GM21825 (cell line): ENCODE data around the gene C8G.

ENCODE experiments used
- ATAC-seq: cut with Tn5 transposase; IDR thresholded peaks from one replicate; pipeline ENCODE4 v1.9.1; 2021; ENCODE audit warnings: mild to moderate bottlenecking, moderate library complexity; ENCODE audit not compliant: unreplicated experiment

C8G gene

DNA sequence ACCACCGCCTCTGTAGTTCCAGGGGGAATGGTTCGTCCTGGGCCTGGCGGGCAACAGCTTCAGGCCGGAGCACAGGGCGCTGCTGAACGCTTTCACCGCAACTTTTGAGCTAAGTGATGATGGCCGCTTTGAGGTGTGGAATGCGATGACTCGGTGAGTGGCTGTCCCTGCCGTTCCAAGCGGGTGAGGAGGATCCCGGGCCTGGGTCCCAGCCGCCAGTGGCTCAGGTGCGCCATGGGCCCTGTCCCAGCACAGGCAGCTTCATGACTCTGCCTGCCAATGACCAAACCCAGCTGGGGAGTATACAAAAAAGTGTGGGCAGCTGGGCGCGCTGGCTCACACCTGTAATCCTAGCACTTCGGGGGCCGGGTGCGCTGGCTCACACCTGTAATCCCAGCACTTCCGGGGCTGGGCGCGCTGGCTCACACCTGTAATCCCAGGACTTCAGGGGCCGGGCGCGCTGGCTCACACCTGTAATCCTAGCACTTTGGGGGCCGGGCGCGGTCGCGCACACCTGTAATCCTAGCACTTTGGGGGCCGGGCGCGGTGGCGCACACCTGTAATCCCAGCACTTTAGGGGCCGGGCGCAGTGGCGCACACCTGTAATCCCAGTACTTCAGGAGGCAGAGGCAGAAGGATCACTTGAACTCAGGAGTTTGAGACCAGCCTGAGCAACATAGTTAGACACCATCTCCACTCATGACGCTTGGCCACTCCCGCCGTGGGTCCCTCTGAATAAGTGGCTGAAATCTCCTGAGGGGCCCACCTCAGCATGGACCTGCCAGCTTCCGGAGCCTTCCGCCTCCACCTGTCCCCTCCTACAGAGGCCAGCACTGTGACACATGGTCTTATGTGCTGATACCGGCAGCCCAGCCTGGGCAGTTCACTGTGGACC lies 8.1 kb downstream of the C8G start:
- ATAC-seq = no peak

DNA sequence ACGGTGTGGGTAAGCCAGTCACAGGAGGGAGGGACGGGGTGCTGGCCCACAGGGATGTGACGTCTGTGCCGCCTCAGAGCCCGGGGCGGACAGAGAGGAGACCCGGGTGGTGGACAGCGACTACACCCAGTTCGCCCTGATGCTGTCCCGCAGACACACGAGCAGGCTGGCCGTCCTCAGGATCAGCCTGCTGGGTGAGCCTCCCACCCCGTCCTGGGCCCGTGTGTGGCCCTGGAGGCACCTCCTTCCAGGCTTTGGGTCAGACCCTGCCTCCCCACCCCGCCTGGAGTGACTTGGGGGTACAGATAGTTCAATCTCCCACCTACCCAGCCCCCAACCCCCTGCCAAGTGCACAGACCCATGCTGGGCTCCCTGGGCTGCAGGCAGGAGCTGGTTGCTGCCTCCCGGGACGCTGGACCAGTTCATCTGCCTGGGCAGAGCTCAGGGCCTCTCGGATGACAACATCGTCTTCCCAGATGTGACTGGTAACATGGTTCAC lies 8.8 kb downstream of the C8G start:
- ATAC-seq = no peak

DNA sequence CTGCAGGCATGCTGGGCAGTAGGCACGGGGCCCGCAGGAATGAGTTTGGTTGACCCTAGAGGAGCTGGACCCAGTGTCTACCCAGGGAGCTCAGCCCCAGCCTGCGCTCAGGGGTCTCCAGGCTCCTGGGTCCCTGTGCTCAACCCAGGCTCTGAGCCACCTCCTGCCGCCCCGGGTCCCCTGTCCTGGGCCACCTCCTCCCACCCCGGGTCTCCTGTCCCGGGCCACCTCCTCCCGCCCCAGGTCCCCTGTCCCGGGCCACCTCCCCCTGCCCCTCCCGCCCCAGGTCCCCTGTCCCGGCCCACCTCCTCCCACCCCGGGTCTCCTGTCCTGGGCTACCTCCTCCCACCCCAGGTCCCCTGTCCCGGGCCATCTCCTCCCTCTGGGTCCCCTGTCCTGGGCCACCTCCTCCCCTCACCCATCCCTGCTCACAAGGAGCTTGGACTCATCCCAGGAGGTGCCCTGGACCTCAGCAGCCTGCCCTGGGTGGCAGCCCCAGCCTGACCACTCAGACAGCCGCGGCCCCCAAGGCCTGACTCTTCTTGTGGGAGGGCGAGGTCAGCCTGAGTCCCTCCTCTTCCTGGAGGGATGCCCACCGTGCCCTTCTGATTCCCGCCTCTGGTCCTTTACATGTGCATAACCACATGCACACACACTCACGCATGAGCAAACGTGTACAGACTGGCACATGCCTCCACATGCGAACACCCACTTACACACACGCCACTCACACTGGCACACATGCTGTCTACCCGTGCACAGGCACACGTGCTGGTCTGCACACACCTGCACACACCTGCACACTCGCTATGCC lies 9.4 kb downstream of the C8G start:
- no peak for ATAC-seq

- ATAC-seq = no peak
Observed at GRCh38 chr9:136955202-136955942, 10.3 kb downstream of the C8G start.

DNA sequence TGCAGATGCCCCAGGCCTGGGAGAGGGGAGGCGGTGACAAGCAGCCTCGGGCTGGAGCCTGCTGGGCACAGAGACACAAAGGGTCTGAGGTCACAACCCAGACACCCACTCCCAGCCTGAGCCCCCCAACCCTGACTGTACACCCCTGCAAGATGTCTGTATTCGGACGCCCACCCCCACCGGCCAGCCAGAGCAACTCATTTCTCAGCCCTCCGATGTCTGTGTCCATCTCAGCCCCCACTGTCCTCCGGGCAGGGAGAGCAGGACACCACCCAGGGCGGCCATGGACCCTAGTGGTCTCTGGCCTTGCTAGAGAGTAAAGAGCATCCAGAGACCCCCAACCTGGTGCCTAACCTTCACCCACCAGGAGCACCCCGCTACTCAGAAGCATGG lies 10.9 kb downstream of the C8G start:
- ATAC-seq = no peak

- ATAC-seq = no peak
Observed at GRCh38 chr9:136956604-136957003, 11.6 kb downstream of the C8G start.

DNA sequence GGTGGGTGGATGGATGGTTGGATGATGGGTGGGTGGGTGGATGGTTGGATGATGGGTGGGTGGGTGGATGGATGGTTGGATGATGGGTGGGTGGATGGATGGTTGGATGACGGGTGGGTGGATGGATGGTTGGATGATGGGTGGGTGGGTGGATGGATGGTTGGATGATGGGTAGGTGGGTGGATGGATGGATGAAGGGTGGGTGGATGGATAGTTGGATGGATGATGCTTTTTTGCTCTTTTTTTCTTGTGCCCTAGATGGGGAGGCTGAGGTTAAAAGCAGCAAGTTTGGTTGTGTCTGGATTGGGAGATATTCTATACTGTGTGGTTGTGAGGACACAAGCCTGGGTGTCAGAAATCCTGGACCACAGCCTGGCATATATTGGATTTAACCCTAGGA lies 12.4 kb downstream of the C8G start:
- ATAC-seq = no peak

DNA sequence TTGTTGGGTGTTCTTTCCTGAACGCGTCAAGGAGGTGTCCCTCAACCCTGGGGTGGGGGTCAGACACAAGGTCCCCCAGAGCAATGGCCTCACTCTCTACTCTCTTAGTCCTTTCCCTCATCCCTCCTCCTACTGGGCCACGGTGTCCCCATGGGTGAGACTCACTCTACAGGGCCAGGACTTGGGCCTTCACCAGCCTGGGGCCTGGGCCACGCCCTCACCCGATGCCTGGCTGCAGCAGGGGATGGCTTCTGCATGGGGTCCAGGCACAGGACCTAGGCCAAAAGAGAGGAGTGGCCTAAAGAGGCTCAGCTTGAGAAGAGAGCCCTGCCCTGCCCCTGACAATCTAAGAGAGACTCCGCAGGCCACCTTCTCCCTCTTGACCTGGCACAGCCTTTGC lies 12.9 kb downstream of the C8G start:
- no peak for ATAC-seq

DNA sequence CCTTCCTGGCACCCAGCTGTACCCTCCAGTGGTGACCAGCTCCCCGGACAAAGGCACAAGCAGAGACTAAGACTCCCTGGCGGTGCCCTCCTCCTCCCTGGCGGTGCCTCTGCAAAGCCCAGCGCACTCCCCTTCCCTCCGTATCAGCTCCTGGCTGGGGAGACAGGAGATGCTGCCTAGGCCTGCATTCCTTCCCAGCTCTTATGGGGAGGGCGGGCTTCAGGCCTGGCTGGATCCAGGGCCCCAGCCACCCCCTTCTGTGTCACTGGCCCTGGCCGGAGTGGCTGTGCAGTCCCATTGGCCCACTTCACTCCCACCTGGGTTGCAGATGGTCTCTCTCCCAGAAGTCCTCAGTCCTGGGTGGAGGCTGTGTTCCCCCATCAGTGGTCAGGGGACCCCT lies 13.4 kb downstream of the C8G start:
- no peak for ATAC-seq

- no peak for ATAC-seq
Observed at GRCh38 chr9:136958898-136959850, 14.1 kb downstream of the C8G start.

DNA sequence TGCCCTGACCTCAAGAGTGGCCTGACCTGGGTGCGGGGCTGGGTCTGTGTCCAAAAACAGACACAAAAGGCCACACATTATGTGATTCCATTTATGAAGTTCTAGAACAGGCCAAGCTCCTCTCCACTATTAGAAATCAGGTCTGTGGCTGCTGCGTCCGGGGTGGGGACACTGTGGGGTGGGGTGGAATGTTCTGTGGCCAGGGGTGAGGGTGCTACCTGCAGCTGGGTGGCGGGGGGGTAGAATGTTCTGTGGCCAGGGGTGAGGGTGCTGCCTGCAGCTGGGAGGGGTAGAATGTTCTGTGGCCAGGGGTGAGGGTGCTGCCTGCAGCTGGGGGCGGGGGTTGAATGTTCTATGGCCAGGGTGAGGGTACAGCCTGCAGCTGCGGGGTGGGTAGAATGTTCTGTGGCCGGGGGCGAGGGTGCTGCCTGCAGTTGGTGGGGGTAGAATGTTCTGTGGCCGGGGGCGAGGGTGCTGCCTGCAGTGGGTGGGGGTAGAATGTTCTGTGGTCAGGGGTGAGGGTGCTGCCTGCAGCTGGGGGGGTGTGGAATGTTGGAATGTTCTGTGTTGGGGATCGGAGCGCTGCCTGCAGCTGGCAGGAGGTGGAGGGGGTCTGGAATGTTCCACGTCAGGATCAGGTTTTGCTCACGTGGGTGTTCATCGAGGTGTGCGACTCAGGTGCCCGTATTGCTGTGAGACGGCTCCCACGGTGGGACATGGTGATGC lies 15.3 kb downstream of the C8G start:
- ATAC-seq = no peak

- ATAC-seq = no peak
Observed at GRCh38 chr9:136960938-136961275, 15.9 kb downstream of the C8G start.

DNA sequence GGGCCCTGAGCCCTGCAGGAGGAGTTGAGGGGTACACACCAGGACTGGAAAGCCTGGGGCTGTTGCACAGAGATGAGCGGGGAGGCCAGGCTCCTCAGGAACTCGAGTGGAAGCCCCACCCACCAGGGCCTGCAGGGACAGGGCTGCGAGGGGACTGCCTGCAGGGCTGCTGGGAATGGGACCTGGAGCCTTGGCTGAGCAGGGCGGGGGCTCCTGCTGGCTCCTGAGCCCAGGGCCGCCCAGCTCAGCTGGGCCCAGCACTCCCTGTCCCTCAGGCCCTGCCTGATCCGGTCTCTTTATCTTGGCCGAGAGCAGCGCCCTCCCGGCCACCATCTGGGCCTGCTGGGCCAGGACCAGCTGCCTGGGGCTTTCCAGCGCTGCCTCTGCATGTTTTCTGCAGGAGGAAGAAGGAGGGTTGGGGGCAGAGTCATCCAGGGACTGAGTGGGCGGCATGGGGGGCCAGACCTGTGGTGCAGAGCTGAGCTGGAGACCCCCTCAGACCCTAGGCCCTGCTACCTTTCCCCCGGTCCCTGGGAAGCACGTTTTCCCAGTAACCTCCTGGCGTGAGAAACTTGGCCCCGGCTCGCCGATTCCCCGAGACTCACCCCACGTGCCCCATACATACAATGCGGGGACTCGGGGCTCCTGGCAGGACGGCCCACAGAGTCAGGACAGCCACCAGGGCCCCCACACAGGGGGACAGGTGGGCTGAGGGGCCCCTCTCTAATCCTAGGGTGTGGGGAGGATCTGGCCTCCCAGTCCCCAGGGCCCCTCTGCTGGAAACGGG lies 16.4 kb downstream of the C8G start:
- ATAC-seq = no peak

- no peak for ATAC-seq
Observed at GRCh38 chr9:136962163-136962562, 17.1 kb downstream of the C8G start.

GRCh38 chr9:136962701-136963248 lies 17.7 kb downstream of the C8G start:
- no peak for ATAC-seq

GRCh38 chr9:136963341-136963740 lies 18.3 kb downstream of the C8G start:
- no peak for ATAC-seq

- no peak for ATAC-seq
Observed at GRCh38 chr9:136963751-136964150, 18.7 kb downstream of the C8G start.

- no peak for ATAC-seq
Observed at GRCh38 chr9:136964171-136964689, 19.2 kb downstream of the C8G start.
